Liver (tissue), 9 donors: Measurements from ENCODE around the gene CDK5RAP2. TPM values are rescaled to one million over a fixed set of nuclear protein-coding genes. Genes with fewer than 3 reads are reported as not detected.

Experiments used
- DNase-seq: peaks from one replicate; pipeline ENCODE4 v3.0.0-alpha.2; 2017; ENCODE audit warnings: low spot score
- H3K27ac ChIP-seq, 2 donors: one replicate each; pipeline ENCODE4 v1.7.0; 2013; ENCODE audit warnings: inconsistent platforms in 2 of 2, low read length in 2 of 2, control low read depth in 1 of 2, low read depth in 1 of 2, mild to moderate bottlenecking in 1 of 2
- H3K27me3 ChIP-seq, 4 donors: one replicate each; pipeline versions ENCODE4 v1.6.1 to v1.7.0; 2013; ENCODE audit warnings: low read length in 3 of 4, inconsistent platforms in 1 of 4, mild to moderate bottlenecking in 1 of 4, moderate library complexity in 1 of 4; ENCODE audit not compliant: control insufficient read depth in 4 of 4, insufficient read depth in 4 of 4
- H3K36me3 ChIP-seq, 4 donors: one replicate each; pipeline versions ENCODE4 v1.6.1 to v1.7.0; 2013; ENCODE audit warnings: low read length in 3 of 4, mild to moderate bottlenecking in 3 of 4, low read depth in 1 of 4, moderate library complexity in 1 of 4; ENCODE audit not compliant: control insufficient read depth in 4 of 4, insufficient read depth in 3 of 4
- H3K4me1 ChIP-seq, 4 donors: one replicate each; pipeline versions ENCODE4 v1.6.1 to v1.7.0; 2013; ENCODE audit warnings: low read length in 3 of 4, mild to moderate bottlenecking in 3 of 4, moderate library complexity in 1 of 4; ENCODE audit not compliant: control insufficient read depth in 4 of 4, insufficient read depth in 4 of 4
- H3K4me3 ChIP-seq, 3 donors: one replicate each; pipeline versions ENCODE4 v1.6.1 to v1.7.0; 2013; ENCODE audit warnings: low read length in 3 of 3, control low read depth in 1 of 3, low read depth in 1 of 3, mild to moderate bottlenecking in 1 of 3
- H3K9ac ChIP-seq, 2 donors: one replicate each; pipeline ENCODE4 v1.7.0; 2013; ENCODE audit warnings: low read length in 2 of 2, mild to moderate bottlenecking in 2 of 2, moderate library complexity in 2 of 2, control low read depth in 1 of 2, low read depth in 1 of 2
- H3K9me3 ChIP-seq, 4 donors: one replicate each; pipeline versions ENCODE4 v1.6.1 to v1.7.0; 2013; ENCODE audit warnings: low read length in 3 of 4; ENCODE audit not compliant: control insufficient read depth in 4 of 4
- CTCF ChIP-seq: fragments of 150-350 bp; IDR thresholded peaks from 2 replicates; pipeline ENCODE4 v1.5.1; 2017; ENCODE audit warnings: improper control_type of control experiment, low read depth, low read length; ENCODE audit not compliant: missing input control
- FOXA1 ChIP-seq: IDR thresholded peaks from 2 replicates; pipeline ENCODE4 v1.6.1; 2016; ENCODE audit warnings: antibody characterized with exemption
- FOXA2 ChIP-seq: IDR thresholded peaks from 2 replicates; pipeline ENCODE4 v1.6.1; 2016; ENCODE audit warnings: antibody characterized with exemption
- GABPA ChIP-seq, 2 donors: IDR thresholded peaks in 1 of 2; conservative IDR thresholded peaks in 1 of 2; 2 replicates each; pipeline ENCODE4 v1.6.1; 2016; ENCODE audit warnings: antibody characterized with exemption in 2 of 2, mild to moderate bottlenecking in 1 of 2, moderate library complexity in 1 of 2
- HNF4A ChIP-seq, 2 donors: conservative IDR thresholded peaks; 2 replicates each; pipeline ENCODE4 v1.6.1; 2016; ENCODE audit warnings: antibody characterized with exemption in 2 of 2, mild to moderate bottlenecking in 2 of 2
- HNF4G ChIP-seq: IDR thresholded peaks from 2 replicates; pipeline ENCODE4 v1.6.1; 2016; ENCODE audit warnings: antibody characterized with exemption
- JUND ChIP-seq, 2 donors: IDR thresholded peaks; 2 replicates each; pipeline ENCODE4 v1.6.1; 2016; ENCODE audit warnings: antibody characterized with exemption in 2 of 2
- MAX ChIP-seq: IDR thresholded peaks from 2 replicates; pipeline ENCODE4 v1.6.1; 2016; ENCODE audit warnings: antibody characterized with exemption
- NR2F2 ChIP-seq: IDR thresholded peaks from 2 replicates; pipeline ENCODE4 v1.6.1; 2016; ENCODE audit warnings: antibody characterized with exemption
- RAD21 ChIP-seq, 2 donors: IDR thresholded peaks; 2 replicates each; pipeline ENCODE4 v1.6.1; 2016; ENCODE audit warnings: antibody characterized with exemption in 2 of 2, mild to moderate bottlenecking in 2 of 2
- RXRA ChIP-seq, 2 donors: IDR thresholded peaks; 2 replicates each; pipeline ENCODE4 v1.6.1; 2017 to 2018; ENCODE audit warnings: antibody characterized with exemption in 2 of 2, mild to moderate bottlenecking in 1 of 2
- SP1 ChIP-seq: IDR thresholded peaks from 2 replicates; pipeline ENCODE4 v1.6.1; 2018; ENCODE audit warnings: antibody characterized with exemption, mild to moderate bottlenecking
- TAF1 ChIP-seq: conservative IDR thresholded peaks from 2 replicates; pipeline ENCODE4 v1.6.1; 2016; ENCODE audit warnings: antibody characterized with exemption, mild to moderate bottlenecking
- YY1 ChIP-seq: IDR thresholded peaks from 2 replicates; pipeline ENCODE4 v1.6.1; 2016; ENCODE audit warnings: antibody characterized with exemption, mild to moderate bottlenecking
- WGBS: extraction: QIAGEN DNeasy Blood & Tissue Kit; methylation state at CpG from one replicate; pipeline ENCODE4 v1.1.7; 2013; 5-methylcytosine and 5-hydroxymethylcytosine counted together
- polyA plus RNA-seq, 2 donors: library from polyadenylated mRNA; stranded (reverse) in 1 of 2; unstranded in 1 of 2; fragments of 200-250 nt in 1 of 2; fragments of >200 nt in 1 of 2; fragmentation: Nextera tagmentation in 1 of 2; extraction: Ambion mirVana in 1 of 2; gene quantifications; one replicate each; pipeline versions ENCODE4 v1.2.1 to v1.2.3, GENCODE V29; 2013 to 2015
- total RNA-seq, 2 donors: library from RNA; depleted of rRNA; stranded (reverse); fragments of >200 nt; gene quantifications; one replicate each; pipeline ENCODE4 v1.2.3, GENCODE V29; 2014
- TF ChIP-seq, protein P1 (sequence below): IDR thresholded peaks from 2 replicates; pipeline ENCODE4 v1.6.1; 2016; ENCODE audit warnings: antibody characterized with exemption, mild to moderate bottlenecking
- TF ChIP-seq, protein P2 (sequence below): IDR thresholded peaks from 2 replicates; pipeline ENCODE4 v1.6.1; 2016; ENCODE audit warnings: antibody characterized with exemption
- TF ChIP-seq, protein P3 (sequence below): IDR thresholded peaks from 2 replicates; pipeline ENCODE4 v1.6.1; 2016; ENCODE audit warnings: antibody characterized with exemption
- donor health status: healthy.
- donor health status: healthy.
- donor health status: healthy.
- donor health status: healthy.
- donor health status: healthy.

Gene CDK5RAP2
- total and polyA plus RNA-seq, 4 donors = 11.7 to 38.9 (median 21.7) TPM

- Histone ChIP-seq H3K4me1 (no peaks in the 10 kb centered on the region), H3K9me3 (no peaks in the 10 kb centered on the region), H3K27me3 (no peaks in the 10 kb centered on the region), H3K4me3 (no peak overlapping the region), H3K9ac (no peak overlapping the region), H3K36me3 (peaks cover 3 to 30% (median 10%) of the 10 kb centered on the region in 4 donors), H3K27ac (no peak overlapping the region)
- WGBS = 98% methylated on average over 2 of the region's 2 CpGs
- no peak for TF ChIP-seq GABPA (IDR thresholded peaks at IDR 0.05 in 1 of 2, conservative IDR thresholded peaks at IDR 0.05 in 1 of 2)
- TF ChIP-seq YY1 = no peak
- TF ChIP-seq, protein P1, sequence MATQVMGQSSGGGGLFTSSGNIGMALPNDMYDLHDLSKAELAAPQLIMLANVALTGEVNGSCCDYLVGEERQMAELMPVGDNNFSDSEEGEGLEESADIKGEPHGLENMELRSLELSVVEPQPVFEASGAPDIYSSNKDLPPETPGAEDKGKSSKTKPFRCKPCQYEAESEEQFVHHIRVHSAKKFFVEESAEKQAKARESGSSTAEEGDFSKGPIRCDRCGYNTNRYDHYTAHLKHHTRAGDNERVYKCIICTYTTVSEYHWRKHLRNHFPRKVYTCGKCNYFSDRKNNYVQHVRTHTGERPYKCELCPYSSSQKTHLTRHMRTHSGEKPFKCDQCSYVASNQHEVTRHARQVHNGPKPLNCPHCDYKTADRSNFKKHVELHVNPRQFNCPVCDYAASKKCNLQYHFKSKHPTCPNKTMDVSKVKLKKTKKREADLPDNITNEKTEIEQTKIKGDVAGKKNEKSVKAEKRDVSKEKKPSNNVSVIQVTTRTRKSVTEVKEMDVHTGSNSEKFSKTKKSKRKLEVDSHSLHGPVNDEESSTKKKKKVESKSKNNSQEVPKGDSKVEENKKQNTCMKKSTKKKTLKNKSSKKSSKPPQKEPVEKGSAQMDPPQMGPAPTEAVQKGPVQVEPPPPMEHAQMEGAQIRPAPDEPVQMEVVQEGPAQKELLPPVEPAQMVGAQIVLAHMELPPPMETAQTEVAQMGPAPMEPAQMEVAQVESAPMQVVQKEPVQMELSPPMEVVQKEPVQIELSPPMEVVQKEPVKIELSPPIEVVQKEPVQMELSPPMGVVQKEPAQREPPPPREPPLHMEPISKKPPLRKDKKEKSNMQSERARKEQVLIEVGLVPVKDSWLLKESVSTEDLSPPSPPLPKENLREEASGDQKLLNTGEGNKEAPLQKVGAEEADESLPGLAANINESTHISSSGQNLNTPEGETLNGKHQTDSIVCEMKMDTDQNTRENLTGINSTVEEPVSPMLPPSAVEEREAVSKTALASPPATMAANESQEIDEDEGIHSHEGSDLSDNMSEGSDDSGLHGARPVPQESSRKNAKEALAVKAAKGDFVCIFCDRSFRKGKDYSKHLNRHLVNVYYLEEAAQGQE = no peak
- TF ChIP-seq, protein P2, sequence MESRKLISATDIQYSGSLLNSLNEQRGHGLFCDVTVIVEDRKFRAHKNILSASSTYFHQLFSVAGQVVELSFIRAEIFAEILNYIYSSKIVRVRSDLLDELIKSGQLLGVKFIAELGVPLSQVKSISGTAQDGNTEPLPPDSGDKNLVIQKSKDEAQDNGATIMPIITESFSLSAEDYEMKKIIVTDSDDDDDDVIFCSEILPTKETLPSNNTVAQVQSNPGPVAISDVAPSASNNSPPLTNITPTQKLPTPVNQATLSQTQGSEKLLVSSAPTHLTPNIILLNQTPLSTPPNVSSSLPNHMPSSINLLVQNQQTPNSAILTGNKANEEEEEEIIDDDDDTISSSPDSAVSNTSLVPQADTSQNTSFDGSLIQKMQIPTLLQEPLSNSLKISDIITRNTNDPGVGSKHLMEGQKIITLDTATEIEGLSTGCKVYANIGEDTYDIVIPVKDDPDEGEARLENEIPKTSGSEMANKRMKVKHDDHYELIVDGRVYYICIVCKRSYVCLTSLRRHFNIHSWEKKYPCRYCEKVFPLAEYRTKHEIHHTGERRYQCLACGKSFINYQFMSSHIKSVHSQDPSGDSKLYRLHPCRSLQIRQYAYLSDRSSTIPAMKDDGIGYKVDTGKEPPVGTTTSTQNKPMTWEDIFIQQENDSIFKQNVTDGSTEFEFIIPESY = no peak
- DNase-seq = no peak
Observed at GRCh38 chr9:120449566-120449965, 130.4 kb downstream of the CDK5RAP2 start.

GRCh38 chr9:120447959-120448500 lies 131.9 kb downstream of the CDK5RAP2 start:
- no peak overlapping the region for H3K9ac ChIP-seq
- TF ChIP-seq, protein P2 = no peak
- TF ChIP-seq CTCF (no peak), NR2F2 (no peak), JUND (IDR thresholded peaks at IDR 0.05) (no peak), FOXA2 (no peak), HNF4G (no peak), GABPA (IDR thresholded peaks at IDR 0.05 in 1 of 2, conservative IDR thresholded peaks at IDR 0.05 in 1 of 2) (no peak), YY1 (no peak), MAX (no peak), FOXA1 (no peak), SP1 (no peak), RXRA (IDR thresholded peaks at IDR 0.05) (no peak), RAD21 (IDR thresholded peaks at IDR 0.05) (no peak), TAF1 (no peak), HNF4A (conservative IDR thresholded peaks at IDR 0.05) (no peak)
- TF ChIP-seq, protein P3, sequence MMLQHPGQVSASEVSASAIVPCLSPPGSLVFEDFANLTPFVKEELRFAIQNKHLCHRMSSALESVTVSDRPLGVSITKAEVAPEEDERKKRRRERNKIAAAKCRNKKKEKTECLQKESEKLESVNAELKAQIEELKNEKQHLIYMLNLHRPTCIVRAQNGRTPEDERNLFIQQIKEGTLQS = no peak
- TF ChIP-seq, protein P1 = no peak
- no peaks in the 10 kb centered on the region for H3K9me3 ChIP-seq
- no peak overlapping the region for H3K27ac ChIP-seq
- 98% methylated on average over 9 of the region's 9 CpGs for WGBS
- DNase-seq = no peak
- H3K27me3 ChIP-seq = no peaks in the 10 kb centered on the region
- no peaks in the 10 kb centered on the region for H3K4me1 ChIP-seq
- no peak overlapping the region for H3K4me3 ChIP-seq
- H3K36me3 ChIP-seq = peaks cover 0 to 23% (median 6%) of the 10 kb centered on the region in 4 donors
